H9 (cell line): ENCODE data around the gene SIX3. TPM values are rescaled to one million over a fixed set of nuclear protein-coding genes. Genes with fewer than 3 reads are reported as not detected.

Source experiments
- DNase-seq: peaks from one replicate; pipeline ENCODE4 v3.0.0-alpha.2; 2017
- H2AFZ ChIP-seq: one replicate; pipeline ENCODE4 v1.6.1; 2013; ENCODE audit warnings: mild to moderate bottlenecking, low read length, control low read depth, moderate library complexity
- H2AK5ac ChIP-seq: 2 replicates; pipeline ENCODE4 v1.6.1; 2013; ENCODE audit warnings: low read length, control low read depth, mixed read lengths; ENCODE audit not compliant: insufficient read length
- H2BK120ac ChIP-seq: one replicate; pipeline ENCODE4 v1.6.1; 2013; ENCODE audit warnings: low read depth, mild to moderate bottlenecking, low read length, control low read depth, inconsistent platforms; ENCODE audit not compliant: poor library complexity, severe bottlenecking
- H2BK12ac ChIP-seq: 2 replicates; pipeline ENCODE4 v1.6.1; 2013; ENCODE audit warnings: low read length, control low read depth, mixed read lengths, low read depth; ENCODE audit not compliant: insufficient read length
- H2BK15ac ChIP-seq: 2 replicates; pipeline ENCODE4 v1.6.1; 2013; ENCODE audit warnings: low read depth, low read length, control low read depth
- H2BK20ac ChIP-seq: one replicate; pipeline ENCODE4 v1.6.1; 2013; ENCODE audit warnings: low read depth, mild to moderate bottlenecking, low read length, control low read depth, inconsistent platforms; ENCODE audit not compliant: poor library complexity, severe bottlenecking
- H2BK5ac ChIP-seq: 2 replicates; pipeline ENCODE4 v1.6.1; 2013; ENCODE audit warnings: low read length, control low read depth, mixed read lengths; ENCODE audit not compliant: insufficient read length
- H3K14ac ChIP-seq: 2 replicates; pipeline ENCODE4 v1.6.1; 2013; ENCODE audit warnings: low read length, control low read depth; ENCODE audit not compliant: insufficient read depth
- H3K18ac ChIP-seq: 2 replicates; pipeline ENCODE4 v1.6.1; 2013; ENCODE audit warnings: low read depth, mild to moderate bottlenecking, mixed read lengths, low read length, control low read depth; ENCODE audit not compliant: insufficient read length
- H3K23ac ChIP-seq: 2 replicates; pipeline ENCODE4 v1.6.1; 2013; ENCODE audit warnings: low read length, control low read depth, mixed read lengths, low read depth; ENCODE audit not compliant: insufficient read length
- H3K23me2 ChIP-seq: 2 replicates; pipeline ENCODE4 v1.6.1; 2013; ENCODE audit warnings: low read depth, mild to moderate bottlenecking, mixed read lengths, low read length, control low read depth; ENCODE audit not compliant: insufficient read length, poor library complexity, severe bottlenecking
- H3K27ac ChIP-seq: 2 replicates; pipeline ENCODE4 v1.5.1; 2013; ENCODE audit warnings: low read length, control low read depth, mixed read lengths, low read depth; ENCODE audit not compliant: insufficient read length
- H3K27me3 ChIP-seq: 2 replicates; pipeline ENCODE4 v1.6.1; 2013; ENCODE audit warnings: low read length, control low read depth, inconsistent platforms; ENCODE audit not compliant: insufficient read depth
- H3K4ac ChIP-seq: 2 replicates; pipeline ENCODE4 v1.6.1; 2013; ENCODE audit warnings: low read depth, mild to moderate bottlenecking, control low read depth, inconsistent platforms, low read length, moderate library complexity
- H3K4me1 ChIP-seq: 2 replicates; pipeline ENCODE4 v1.6.1; 2013; ENCODE audit warnings: low read length, control low read depth, inconsistent platforms; ENCODE audit not compliant: insufficient read depth
- H3K4me2 ChIP-seq: 2 replicates; pipeline ENCODE4 v1.6.1; 2013; ENCODE audit warnings: low read length, control low read depth, mixed read lengths; ENCODE audit not compliant: insufficient read length, insufficient read depth
- H3K56ac ChIP-seq: 2 replicates; pipeline ENCODE4 v1.6.1; 2013; ENCODE audit warnings: low read depth, mild to moderate bottlenecking, mixed read lengths, low read length, control low read depth; ENCODE audit not compliant: insufficient read length
- H3K79me1 ChIP-seq: 2 replicates; pipeline ENCODE4 v1.6.1; 2013; ENCODE audit warnings: low read depth, mild to moderate bottlenecking, moderate library complexity, low read length, control low read depth, inconsistent platforms; ENCODE audit not compliant: insufficient read depth, poor library complexity, severe bottlenecking
- H3K79me2 ChIP-seq: 2 replicates; pipeline ENCODE4 v1.6.1; 2013; ENCODE audit warnings: low read length, control low read depth, inconsistent platforms; ENCODE audit not compliant: insufficient read depth
- H3K9ac ChIP-seq: 2 replicates; pipeline ENCODE4 v1.6.1; 2013; ENCODE audit warnings: low read length, control low read depth, mixed read lengths; ENCODE audit not compliant: insufficient read length; ENCODE audit errors: extremely low read depth
- H3K9me3 ChIP-seq: one replicate; pipeline ENCODE4 v1.6.1; 2013; ENCODE audit warnings: low read depth, low read length, inconsistent platforms; ENCODE audit not compliant: control insufficient read depth
- H3T11ph ChIP-seq: one replicate; pipeline ENCODE4 v1.6.1; 2013; ENCODE audit warnings: mild to moderate bottlenecking, low read length, control low read depth, inconsistent platforms
- H4K20me1 ChIP-seq: one replicate; pipeline ENCODE4 v1.6.1; 2013; ENCODE audit not compliant: control insufficient read depth, insufficient read length, insufficient read depth
- H4K5ac ChIP-seq: 2 replicates; pipeline ENCODE4 v1.6.1; 2013; ENCODE audit warnings: low read depth, mild to moderate bottlenecking, mixed read lengths, low read length, control low read depth; ENCODE audit not compliant: insufficient read length
- H4K8ac ChIP-seq: replicated peaks from 2 replicates; pipeline ENCODE4 v1.6.1; 2013; ENCODE audit warnings: low read length, control low read depth, mixed read lengths, low read depth; ENCODE audit not compliant: insufficient read length
- H4K91ac ChIP-seq: 2 replicates; pipeline ENCODE4 v1.6.1; 2013; ENCODE audit warnings: low read depth, mild to moderate bottlenecking, moderate library complexity, mixed read lengths, low read length, control low read depth; ENCODE audit not compliant: insufficient read length
- H3K27ac Mint-ChIP-seq, 3 experiments: 2 replicates in 2 of 3; 3 replicates in 1 of 3; pipeline ENCODE4 v1.8.0; 2020 to 2021; ENCODE audit warnings: mixed read lengths in 3 of 3, mild to moderate bottlenecking in 1 of 3, moderate library complexity in 1 of 3
- H3K27me3 Mint-ChIP-seq: 2 replicates; pipeline ENCODE4 v1.8.0; 2021; ENCODE audit warnings: low read depth, mild to moderate bottlenecking, moderate library complexity, mixed read lengths
- H3K36me3 Mint-ChIP-seq, 3 experiments: 2 replicates in 2 of 3; 3 replicates in 1 of 3; pipeline ENCODE4 v1.8.0; 2020 to 2021; ENCODE audit warnings: low read depth in 3 of 3, mixed read lengths in 3 of 3; ENCODE audit not compliant: insufficient read depth in 1 of 3
- H3K4me1 Mint-ChIP-seq, 2 experiments: 2 replicates each; pipeline ENCODE4 v1.8.0; 2020; ENCODE audit warnings: mixed read lengths in 2 of 2
- H3K4me3 Mint-ChIP-seq, 2 experiments: 2 replicates in 1 of 2; 3 replicates in 1 of 2; pipeline ENCODE4 v1.8.0; 2020 to 2021; ENCODE audit warnings: mild to moderate bottlenecking in 2 of 2, mixed read lengths in 2 of 2, moderate library complexity in 1 of 2
- H3K9me3 Mint-ChIP-seq, 2 experiments: 2 replicates in 1 of 2; 3 replicates in 1 of 2; pipeline ENCODE4 v1.8.0; 2020; ENCODE audit warnings: mild to moderate bottlenecking in 2 of 2, mixed read lengths in 2 of 2, moderate library complexity in 1 of 2
- CTCF ChIP-seq: fragments of 200-600 bp; sonication (generic); conservative IDR thresholded peaks from 3 replicates; pipeline ENCODE4 v1.8.0; 2021; ENCODE audit warnings: antibody characterized with exemption, mild to moderate bottlenecking
- WGBS: extraction: QIAGEN DNeasy Blood & Tissue Kit; methylation state at CpG from one replicate; pipeline ENCODE4 v1.1.7; 2013; ENCODE audit warnings: missing lambda C conversion rate, low lambda C conversion rate, mixed read lengths; ENCODE audit not compliant: insufficient read length; ENCODE audit errors: extremely low coverage; 5-methylcytosine and 5-hydroxymethylcytosine counted together
- total RNA-seq: library from RNA; stranded (reverse); gene quantifications from 2 replicates; pipeline ENCODE4 v1.2.1, GENCODE V29; 2021

The SIX3 gene
- total RNA-seq, 1 experiment from 2014 or later: 0.55 TPM

GRCh38 chr2:44906972-44907371, 34.5 kb upstream of the SIX3 start:
- no peak overlapping the region for H2AFZ ChIP-seq
- H3K23me2 ChIP-seq: no peaks in the 10 kb centered on the region
- H3K9me3 Mint-ChIP-seq: peaks cover 15 to 16% of the 10 kb centered on the region in 2 experiments
- H3T11ph ChIP-seq: no peak overlapping the region
- H2AK5ac ChIP-seq: no peak overlapping the region
- no CpG with 5 or more reads among the region's 10 CpGs for WGBS
- no peak overlapping the region for H3K9ac ChIP-seq
- no peak overlapping the region for H3K4ac ChIP-seq
- no peak overlapping the region for H3K14ac ChIP-seq
- no peaks in the 10 kb centered on the region for H3K27me3 ChIP-seq
- H3K27ac Mint-ChIP-seq: no peak overlapping the region
- H3K27ac ChIP-seq: no peak overlapping the region
- H3K4me1 Mint-ChIP-seq: peaks cover 13 to 14% of the 10 kb centered on the region in 2 experiments
- no peak overlapping the region for H2BK120ac ChIP-seq
- H3K56ac ChIP-seq: no peak overlapping the region
- no peak overlapping the region for H4K8ac ChIP-seq
- H3K4me3 Mint-ChIP-seq: no peak overlapping the region
- 0 out of 2 replicates have a peak, but pooled peaks cover 2% of the 10 kb centered on the region for H3K4me1 ChIP-seq
- DNase-seq: no peak
- H3K36me3 Mint-ChIP-seq: peaks cover 2 to 18% (median 9%) of the 10 kb centered on the region in 3 experiments
- H2BK5ac ChIP-seq: no peak overlapping the region
- H2BK15ac ChIP-seq: no peak overlapping the region
- no peak overlapping the region for H4K5ac ChIP-seq
- no peak overlapping the region for H3K18ac ChIP-seq
- H3K23ac ChIP-seq: no peak overlapping the region
- H3K9me3 ChIP-seq: no peaks in the 10 kb centered on the region
- no peak for TF ChIP-seq CTCF
- no peak overlapping the region for H3K4me2 ChIP-seq
- H3K27me3 Mint-ChIP-seq: peaks cover 22% of the 10 kb centered on the region
- no peaks in the 10 kb centered on the region for H3K79me1 ChIP-seq
- no peak overlapping the region for H2BK20ac ChIP-seq
- H4K91ac ChIP-seq: no peak overlapping the region
- H3K79me2 ChIP-seq: no peaks in the 10 kb centered on the region
- no peaks in the 10 kb centered on the region for H4K20me1 ChIP-seq
- no peak overlapping the region for H2BK12ac ChIP-seq
